Testis (tissue), 2 donors: ENCODE measurements around the gene OR2AE1.

Source experiments
- POLR2A ChIP-seq: fragments of 450-650 bp; IDR thresholded peaks from one replicate; pipeline ENCODE4 v1.6.1; 2017; ENCODE audit warnings: antibody characterized with exemption, mild to moderate bottlenecking, moderate library complexity
- TF ChIP-seq, protein P1 (sequence below), 3 experiments: fragments of 450-650 bp in 2 of 3; fragments of 200-600 bp in 1 of 3; sonication (generic) in 1 of 3; IDR thresholded peaks; one replicate each; pipeline ENCODE4 v1.5.1; 2016 to 2019; ENCODE audit warnings: antibody characterized with exemption in 3 of 3, mild to moderate bottlenecking in 2 of 3, moderate library complexity in 1 of 3

DNA sequence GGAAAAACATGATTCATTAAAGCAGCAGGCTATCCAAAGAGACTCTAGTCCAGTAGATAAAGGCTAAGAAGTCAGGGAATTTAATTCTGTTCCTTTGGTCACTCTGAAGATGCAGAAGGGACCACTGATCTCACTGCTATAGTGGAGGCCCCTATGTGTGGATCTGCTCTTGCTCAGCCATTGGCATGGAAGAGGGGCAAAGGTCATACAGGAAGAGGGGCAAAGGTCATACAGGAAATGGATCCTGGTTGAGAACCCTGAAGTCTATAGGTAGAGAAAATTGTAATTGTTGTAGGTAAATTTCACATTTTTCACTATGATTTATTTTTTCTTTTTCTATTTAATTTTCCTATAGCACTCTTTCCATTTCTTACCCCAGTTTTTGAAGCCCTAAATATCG, 21.6 kb downstream of the OR2AE1 start:
- TF ChIP-seq, protein P1, sequence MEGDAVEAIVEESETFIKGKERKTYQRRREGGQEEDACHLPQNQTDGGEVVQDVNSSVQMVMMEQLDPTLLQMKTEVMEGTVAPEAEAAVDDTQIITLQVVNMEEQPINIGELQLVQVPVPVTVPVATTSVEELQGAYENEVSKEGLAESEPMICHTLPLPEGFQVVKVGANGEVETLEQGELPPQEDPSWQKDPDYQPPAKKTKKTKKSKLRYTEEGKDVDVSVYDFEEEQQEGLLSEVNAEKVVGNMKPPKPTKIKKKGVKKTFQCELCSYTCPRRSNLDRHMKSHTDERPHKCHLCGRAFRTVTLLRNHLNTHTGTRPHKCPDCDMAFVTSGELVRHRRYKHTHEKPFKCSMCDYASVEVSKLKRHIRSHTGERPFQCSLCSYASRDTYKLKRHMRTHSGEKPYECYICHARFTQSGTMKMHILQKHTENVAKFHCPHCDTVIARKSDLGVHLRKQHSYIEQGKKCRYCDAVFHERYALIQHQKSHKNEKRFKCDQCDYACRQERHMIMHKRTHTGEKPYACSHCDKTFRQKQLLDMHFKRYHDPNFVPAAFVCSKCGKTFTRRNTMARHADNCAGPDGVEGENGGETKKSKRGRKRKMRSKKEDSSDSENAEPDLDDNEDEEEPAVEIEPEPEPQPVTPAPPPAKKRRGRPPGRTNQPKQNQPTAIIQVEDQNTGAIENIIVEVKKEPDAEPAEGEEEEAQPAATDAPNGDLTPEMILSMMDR (IDR thresholded peaks at IDR 0.05) = no peak
- no peak for TF ChIP-seq POLR2A
